Liver (tissue), 9 donors: Measurements from ENCODE around the gene NAXD. TPM values are rescaled to one million over a fixed set of nuclear protein-coding genes. Genes with fewer than 3 reads are reported as not detected.

Experiments used
- DNase-seq: peaks from one replicate; pipeline ENCODE4 v3.0.0-alpha.2; 2017; ENCODE audit warnings: low spot score
- H3K27ac ChIP-seq, 2 donors: one replicate each; pipeline ENCODE4 v1.7.0; 2013; ENCODE audit warnings: inconsistent platforms in 2 of 2, low read length in 2 of 2, control low read depth in 1 of 2, low read depth in 1 of 2, mild to moderate bottlenecking in 1 of 2
- H3K27me3 ChIP-seq, 4 donors: one replicate each; pipeline versions ENCODE4 v1.6.1 to v1.7.0; 2013; ENCODE audit warnings: low read length in 3 of 4, inconsistent platforms in 1 of 4, mild to moderate bottlenecking in 1 of 4, moderate library complexity in 1 of 4; ENCODE audit not compliant: control insufficient read depth in 4 of 4, insufficient read depth in 4 of 4
- H3K36me3 ChIP-seq, 4 donors: one replicate each; pipeline versions ENCODE4 v1.6.1 to v1.7.0; 2013; ENCODE audit warnings: low read length in 3 of 4, mild to moderate bottlenecking in 3 of 4, low read depth in 1 of 4, moderate library complexity in 1 of 4; ENCODE audit not compliant: control insufficient read depth in 4 of 4, insufficient read depth in 3 of 4
- H3K4me1 ChIP-seq, 4 donors: one replicate each; pipeline versions ENCODE4 v1.6.1 to v1.7.0; 2013; ENCODE audit warnings: low read length in 3 of 4, mild to moderate bottlenecking in 3 of 4, moderate library complexity in 1 of 4; ENCODE audit not compliant: control insufficient read depth in 4 of 4, insufficient read depth in 4 of 4
- H3K4me3 ChIP-seq, 3 donors: one replicate each; pipeline versions ENCODE4 v1.6.1 to v1.7.0; 2013; ENCODE audit warnings: low read length in 3 of 3, control low read depth in 1 of 3, low read depth in 1 of 3, mild to moderate bottlenecking in 1 of 3
- H3K9ac ChIP-seq, 2 donors: one replicate each; pipeline ENCODE4 v1.7.0; 2013; ENCODE audit warnings: low read length in 2 of 2, mild to moderate bottlenecking in 2 of 2, moderate library complexity in 2 of 2, control low read depth in 1 of 2, low read depth in 1 of 2
- H3K9me3 ChIP-seq, 4 donors: one replicate each; pipeline versions ENCODE4 v1.6.1 to v1.7.0; 2013; ENCODE audit warnings: low read length in 3 of 4; ENCODE audit not compliant: control insufficient read depth in 4 of 4
- ATF3 ChIP-seq: IDR thresholded peaks from 2 replicates; pipeline ENCODE4 v1.6.1; 2016; ENCODE audit warnings: antibody characterized with exemption
- CTCF ChIP-seq: fragments of 150-350 bp; IDR thresholded peaks from 2 replicates; pipeline ENCODE4 v1.5.1; 2017; ENCODE audit warnings: improper control_type of control experiment, low read depth, low read length; ENCODE audit not compliant: missing input control
- EGR1 ChIP-seq, 2 donors: IDR thresholded peaks; 2 replicates each; pipeline ENCODE4 v1.6.1; 2016 to 2018; ENCODE audit warnings: antibody characterized with exemption in 2 of 2, low read depth in 2 of 2
- FOXA1 ChIP-seq: IDR thresholded peaks from 2 replicates; pipeline ENCODE4 v1.6.1; 2016; ENCODE audit warnings: antibody characterized with exemption
- FOXA2 ChIP-seq: IDR thresholded peaks from 2 replicates; pipeline ENCODE4 v1.6.1; 2016; ENCODE audit warnings: antibody characterized with exemption
- GABPA ChIP-seq, 2 donors: IDR thresholded peaks in 1 of 2; conservative IDR thresholded peaks in 1 of 2; 2 replicates each; pipeline ENCODE4 v1.6.1; 2016; ENCODE audit warnings: antibody characterized with exemption in 2 of 2, mild to moderate bottlenecking in 1 of 2, moderate library complexity in 1 of 2
- HNF4A ChIP-seq, 2 donors: conservative IDR thresholded peaks; 2 replicates each; pipeline ENCODE4 v1.6.1; 2016; ENCODE audit warnings: antibody characterized with exemption in 2 of 2, mild to moderate bottlenecking in 2 of 2
- HNF4G ChIP-seq: IDR thresholded peaks from 2 replicates; pipeline ENCODE4 v1.6.1; 2016; ENCODE audit warnings: antibody characterized with exemption
- JUND ChIP-seq, 2 donors: IDR thresholded peaks; 2 replicates each; pipeline ENCODE4 v1.6.1; 2016; ENCODE audit warnings: antibody characterized with exemption in 2 of 2
- MAX ChIP-seq: IDR thresholded peaks from 2 replicates; pipeline ENCODE4 v1.6.1; 2016; ENCODE audit warnings: antibody characterized with exemption
- NR2F2 ChIP-seq: IDR thresholded peaks from 2 replicates; pipeline ENCODE4 v1.6.1; 2016; ENCODE audit warnings: antibody characterized with exemption
- RAD21 ChIP-seq, 2 donors: IDR thresholded peaks; 2 replicates each; pipeline ENCODE4 v1.6.1; 2016; ENCODE audit warnings: antibody characterized with exemption in 2 of 2, mild to moderate bottlenecking in 2 of 2
- REST ChIP-seq: IDR thresholded peaks from 2 replicates; pipeline ENCODE4 v1.6.1; 2016; ENCODE audit warnings: antibody characterized with exemption, mild to moderate bottlenecking
- RXRA ChIP-seq, 2 donors: IDR thresholded peaks; 2 replicates each; pipeline ENCODE4 v1.6.1; 2017 to 2018; ENCODE audit warnings: antibody characterized with exemption in 2 of 2, mild to moderate bottlenecking in 1 of 2
- SP1 ChIP-seq: IDR thresholded peaks from 2 replicates; pipeline ENCODE4 v1.6.1; 2018; ENCODE audit warnings: antibody characterized with exemption, mild to moderate bottlenecking
- TAF1 ChIP-seq: conservative IDR thresholded peaks from 2 replicates; pipeline ENCODE4 v1.6.1; 2016; ENCODE audit warnings: antibody characterized with exemption, mild to moderate bottlenecking
- YY1 ChIP-seq: IDR thresholded peaks from 2 replicates; pipeline ENCODE4 v1.6.1; 2016; ENCODE audit warnings: antibody characterized with exemption, mild to moderate bottlenecking
- ZBTB33 ChIP-seq: IDR thresholded peaks from 2 replicates; pipeline ENCODE4 v1.6.1; 2016; ENCODE audit warnings: antibody characterized with exemption
- WGBS: extraction: QIAGEN DNeasy Blood & Tissue Kit; methylation state at CpG from one replicate; pipeline ENCODE4 v1.1.7; 2013; 5-methylcytosine and 5-hydroxymethylcytosine counted together
- polyA plus RNA-seq, 2 donors: library from polyadenylated mRNA; stranded (reverse) in 1 of 2; unstranded in 1 of 2; fragments of 200-250 nt in 1 of 2; fragments of >200 nt in 1 of 2; fragmentation: Nextera tagmentation in 1 of 2; extraction: Ambion mirVana in 1 of 2; gene quantifications; one replicate each; pipeline versions ENCODE4 v1.2.1 to v1.2.3, GENCODE V29; 2013 to 2015
- total RNA-seq, 2 donors: library from RNA; depleted of rRNA; stranded (reverse); fragments of >200 nt; gene quantifications; one replicate each; pipeline ENCODE4 v1.2.3, GENCODE V29; 2014
- donor health status: healthy.
- donor health status: healthy.
- donor health status: healthy.
- donor health status: healthy.
- donor health status: healthy.

NAXD gene
- total and polyA plus RNA-seq, 4 donors, result 19.0 to 40.5 (median 27.6) TPM

- H3K9me3 ChIP-seq, result no peaks in the 10 kb centered on the region
- no peaks in the 10 kb centered on the region for H3K27me3 ChIP-seq
- peak overlapping the region in 1 of 2 donors; percentile 80 for H3K9ac ChIP-seq
- TF ChIP-seq CTCF, result no peak
- no peak for TF ChIP-seq FOXA2
- no peak for TF ChIP-seq ATF3
- no peak for TF ChIP-seq JUND (IDR thresholded peaks at IDR 0.05)
- no peak for TF ChIP-seq MAX
- TF ChIP-seq GABPA (IDR thresholded peaks at IDR 0.05 in 1 of 2, conservative IDR thresholded peaks at IDR 0.05 in 1 of 2), result no peak
- no peak for TF ChIP-seq SP1
- no peak for TF ChIP-seq FOXA1
- TF ChIP-seq RXRA (IDR thresholded peaks at IDR 0.05), result no peak
- no peak for TF ChIP-seq NR2F2
- no peak for TF ChIP-seq HNF4A (conservative IDR thresholded peaks at IDR 0.05)
- TF ChIP-seq YY1, result no peak
- no peak for TF ChIP-seq RAD21 (IDR thresholded peaks at IDR 0.05)
- no peak for TF ChIP-seq ZBTB33
- no peak for TF ChIP-seq TAF1
- no peak for TF ChIP-seq HNF4G
- no peak for TF ChIP-seq REST
- no peak for TF ChIP-seq EGR1 (IDR thresholded peaks at IDR 0.05; ENCODE audit: low read depth in 2 of 2)
- no peak for DNase-seq
- H3K4me1 ChIP-seq, result peaks cover 10 to 60% (median 36%) of the 10 kb centered on the region in 4 donors
- H3K4me3 ChIP-seq, result no peak overlapping the region
- WGBS, result 82% methylated on average over 8 of the region's 8 CpGs
- peaks cover 2 to 11% (median 7%) of the 10 kb centered on the region in 4 donors for H3K36me3 ChIP-seq
- peak overlapping the region; percentile 98 to 99 for H3K27ac ChIP-seq
Measured at GRCh38 chr13:110618167-110618566, 2.8 kb downstream of the NAXD start.
